ENCODE measurements around the gene ZNF423. TPM values are rescaled to one million over a fixed set of nuclear protein-coding genes. Genes with fewer than 3 reads are reported as not detected.
A peak's percentile ranks its signal among the peaks of the same experiment; 100 is the strongest.

ZNF423 gene
- total RNA-seq, 3 donors from 2014 or later (not counting 1 experiment from before 2014, with no cell fraction given), result not detected

DNA sequence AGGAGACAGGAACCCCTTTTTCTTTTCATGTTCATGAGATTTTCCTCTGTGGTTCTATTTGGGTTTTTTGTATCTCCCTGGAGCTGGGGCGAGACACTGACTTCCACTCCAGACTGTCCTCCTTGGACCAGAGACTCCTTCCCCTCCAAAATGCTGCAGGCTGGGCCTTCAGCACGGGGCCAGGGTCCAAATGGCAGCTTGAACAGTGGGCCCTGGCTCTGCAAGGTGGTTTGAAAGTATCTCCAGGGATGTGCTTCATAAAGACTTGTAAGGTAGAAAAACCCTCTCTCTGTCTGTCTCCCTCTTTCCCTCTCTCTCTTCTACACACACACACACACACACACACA, 236.1 kb downstream of the ZNF423 start:
- Mint-ChIP-seq H3K27me3 (ENCODE audit: low read depth in 2 of 2) (no peaks in the 10 kb centered on the region), H3K9me3 (no peaks in the 10 kb centered on the region), H3K27ac (no peak overlapping the region), H3K4me3 (no peak overlapping the region), H3K4me1 (no peaks in the 10 kb centered on the region), H3K36me3 (no peaks in the 10 kb centered on the region)
- ATAC-seq (no peak), DNase-seq (no peak)
- no peaks in the 10 kb centered on the region for H3K9me3 ChIP-seq (ENCODE audit: control insufficient read depth, insufficient read depth, low read length)
- intact Hi-C loops (cut with micrococcal nuclease), result no loop called here
- H3K27ac ChIP-seq (ENCODE audit: low read length), result no peak overlapping the region
- no peaks in the 10 kb centered on the region for H3K4me1 ChIP-seq (ENCODE audit: control insufficient read depth, insufficient read depth, low read length)
- H3K4me3 ChIP-seq (ENCODE audit: low read length), result no peak overlapping the region
- no peaks in the 10 kb centered on the region for H3K36me3 ChIP-seq (ENCODE audit: control insufficient read depth, insufficient read depth, low read length)
- H3K27me3 ChIP-seq (ENCODE audit: control insufficient read depth, insufficient read depth, low read length), result no peaks in the 10 kb centered on the region
- TF ChIP-seq, protein P1, sequence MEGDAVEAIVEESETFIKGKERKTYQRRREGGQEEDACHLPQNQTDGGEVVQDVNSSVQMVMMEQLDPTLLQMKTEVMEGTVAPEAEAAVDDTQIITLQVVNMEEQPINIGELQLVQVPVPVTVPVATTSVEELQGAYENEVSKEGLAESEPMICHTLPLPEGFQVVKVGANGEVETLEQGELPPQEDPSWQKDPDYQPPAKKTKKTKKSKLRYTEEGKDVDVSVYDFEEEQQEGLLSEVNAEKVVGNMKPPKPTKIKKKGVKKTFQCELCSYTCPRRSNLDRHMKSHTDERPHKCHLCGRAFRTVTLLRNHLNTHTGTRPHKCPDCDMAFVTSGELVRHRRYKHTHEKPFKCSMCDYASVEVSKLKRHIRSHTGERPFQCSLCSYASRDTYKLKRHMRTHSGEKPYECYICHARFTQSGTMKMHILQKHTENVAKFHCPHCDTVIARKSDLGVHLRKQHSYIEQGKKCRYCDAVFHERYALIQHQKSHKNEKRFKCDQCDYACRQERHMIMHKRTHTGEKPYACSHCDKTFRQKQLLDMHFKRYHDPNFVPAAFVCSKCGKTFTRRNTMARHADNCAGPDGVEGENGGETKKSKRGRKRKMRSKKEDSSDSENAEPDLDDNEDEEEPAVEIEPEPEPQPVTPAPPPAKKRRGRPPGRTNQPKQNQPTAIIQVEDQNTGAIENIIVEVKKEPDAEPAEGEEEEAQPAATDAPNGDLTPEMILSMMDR (IDR thresholded peaks at IDR 0.05), result no peak
- 70% methylated on average over 1 of the region's 2 CpGs for WGBS (ENCODE audit: insufficient coverage)

DNA sequence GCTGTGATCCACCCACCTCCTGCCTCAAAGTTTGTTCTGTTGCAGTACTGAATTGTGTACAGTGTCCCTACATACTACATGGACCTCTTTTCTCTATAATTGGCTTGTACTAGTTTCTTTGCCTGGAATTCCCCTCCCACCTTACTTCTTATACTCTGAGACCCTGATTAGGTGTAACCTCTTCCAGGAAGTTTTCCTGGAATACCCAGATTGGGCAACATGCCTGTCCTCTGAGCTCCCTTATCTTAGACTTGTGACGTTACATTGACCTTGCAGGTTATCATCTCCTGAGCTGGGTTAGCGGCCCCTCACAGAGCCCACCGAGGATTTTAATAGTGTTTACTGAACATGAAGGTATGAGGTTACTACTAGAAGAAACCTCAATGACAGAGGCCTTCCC, 237.0 kb downstream of the ZNF423 start:
- WGBS (ENCODE audit: insufficient coverage), result 100% methylated on average over 1 of the region's 3 CpGs
- H3K4me3 Mint-ChIP-seq, result no peak overlapping the region
- ATAC-seq (no peak), DNase-seq (no peak)
- H3K4me1 Mint-ChIP-seq, result no peaks in the 10 kb centered on the region
- Histone ChIP-seq H3K4me3 (ENCODE audit: low read length) (no peak overlapping the region), H3K27me3 (ENCODE audit: control insufficient read depth, insufficient read depth, low read length) (no peaks in the 10 kb centered on the region), H3K27ac (ENCODE audit: low read length) (no peak overlapping the region), H3K36me3 (ENCODE audit: control insufficient read depth, insufficient read depth, low read length) (no peaks in the 10 kb centered on the region), H3K4me1 (ENCODE audit: control insufficient read depth, insufficient read depth, low read length) (no peaks in the 10 kb centered on the region), H3K9me3 (ENCODE audit: control insufficient read depth, insufficient read depth, low read length) (no peaks in the 10 kb centered on the region)
- no peaks in the 10 kb centered on the region for H3K36me3 Mint-ChIP-seq
- TF ChIP-seq, protein P1 (IDR thresholded peaks at IDR 0.05), result no peak
- H3K27ac Mint-ChIP-seq, result no peak overlapping the region
- peaks cover 0 to 2% of the 10 kb centered on the region in 2 donors for H3K27me3 Mint-ChIP-seq (ENCODE audit: low read depth in 2 of 2)
- no peaks in the 10 kb centered on the region for H3K9me3 Mint-ChIP-seq
- intact Hi-C loops (cut with micrococcal nuclease), result no loop called here

- ATAC-seq, result no peak
- intact Hi-C loops (cut with micrococcal nuclease), result no loop called here
- no peak for DNase-seq
- Histone ChIP-seq H3K9me3 (ENCODE audit: control insufficient read depth, insufficient read depth, low read length) (no peaks in the 10 kb centered on the region), H3K27me3 (ENCODE audit: control insufficient read depth, insufficient read depth, low read length) (no peaks in the 10 kb centered on the region), H3K4me3 (ENCODE audit: low read length) (no peak overlapping the region), H3K36me3 (ENCODE audit: control insufficient read depth, insufficient read depth, low read length) (no peaks in the 10 kb centered on the region), H3K27ac (ENCODE audit: low read length) (no peak overlapping the region), H3K4me1 (ENCODE audit: control insufficient read depth, insufficient read depth, low read length) (no peaks in the 10 kb centered on the region)
- WGBS (ENCODE audit: insufficient coverage), result 88% methylated on average over 6 of the region's 6 CpGs
- Mint-ChIP-seq H3K36me3 (no peaks in the 10 kb centered on the region), H3K9me3 (no peaks in the 10 kb centered on the region), H3K4me1 (no peaks in the 10 kb centered on the region), H3K4me3 (no peak overlapping the region), H3K27ac (no peak overlapping the region), H3K27me3 (ENCODE audit: low read depth in 2 of 2) (peaks cover 0 to 2% of the 10 kb centered on the region in 2 donors)
- TF ChIP-seq, protein P1 (IDR thresholded peaks at IDR 0.05), result no peak
Measured at GRCh38 chr16:49617710-49618330, 238.1 kb downstream of the ZNF423 start.

- ATAC-seq (no peak), DNase-seq (peak in 1 of 2 donors; percentile 4)
- Histone ChIP-seq H3K9me3 (ENCODE audit: control insufficient read depth, insufficient read depth, low read length) (no peaks in the 10 kb centered on the region), H3K27me3 (ENCODE audit: control insufficient read depth, insufficient read depth, low read length) (no peaks in the 10 kb centered on the region), H3K4me3 (ENCODE audit: low read length) (no peak overlapping the region), H3K36me3 (ENCODE audit: control insufficient read depth, insufficient read depth, low read length) (no peaks in the 10 kb centered on the region), H3K27ac (ENCODE audit: low read length) (no peak overlapping the region), H3K4me1 (ENCODE audit: control insufficient read depth, insufficient read depth, low read length) (no peaks in the 10 kb centered on the region)
- no peaks in the 10 kb centered on the region for H3K36me3 Mint-ChIP-seq
- intact Hi-C loops (cut with micrococcal nuclease), result no loop called here
- no peaks in the 10 kb centered on the region for H3K4me1 Mint-ChIP-seq
- no peak overlapping the region for H3K4me3 Mint-ChIP-seq
- no peak overlapping the region for H3K27ac Mint-ChIP-seq
- H3K27me3 Mint-ChIP-seq (ENCODE audit: low read depth in 2 of 2), result peaks cover 0 to 2% of the 10 kb centered on the region in 2 donors
- WGBS (ENCODE audit: insufficient coverage), result 85% methylated on average over 4 of the region's 4 CpGs
- no peaks in the 10 kb centered on the region for H3K9me3 Mint-ChIP-seq
- TF ChIP-seq, protein P1 (IDR thresholded peaks at IDR 0.05), result no peak
Measured at GRCh38 chr16:49617016-49617629, 238.8 kb downstream of the ZNF423 start.
